GM12892 (cell line): Measurements from ENCODE around the gene UBASH3A.

Source experiments
- POLR2A ChIP-seq: IDR thresholded peaks from 2 replicates; pipeline ENCODE4 v1.6.1; 2011; ENCODE audit warnings: low read depth, low read length, control low read depth
- POLR2AphosphoS5 ChIP-seq: IDR thresholded peaks from 2 replicates; pipeline ENCODE4 v1.6.1; 2011; ENCODE audit warnings: low read depth, low read length, control low read depth

- no peak for TF ChIP-seq POLR2A
- no peak for TF ChIP-seq POLR2AphosphoS5
These were observed 40.4 kb upstream of the UBASH3A start for GRCh38 chr21:42363312-42363711.
